HG03025 (cell line): ENCODE data around the gene GDF2.

Experiments
- ATAC-seq: cut with Tn5 transposase; IDR thresholded peaks from one replicate; pipeline ENCODE4 v1.9.1; 2021; ENCODE audit warnings: mild to moderate bottlenecking, moderate library complexity; ENCODE audit not compliant: unreplicated experiment, low FRiP score

The GDF2 gene

GRCh38 chr10:47331491-47331890 lies 9.2 kb downstream of the GDF2 start:
- ATAC-seq, result no peak

GRCh38 chr10:47331954-47332353 lies 9.7 kb downstream of the GDF2 start:
- no peak for ATAC-seq

GRCh38 chr10:47332371-47332770 lies 10.1 kb downstream of the GDF2 start:
- no peak for ATAC-seq

GRCh38 chr10:47332946-47333345 lies 10.7 kb downstream of the GDF2 start:
- no peak for ATAC-seq

GRCh38 chr10:47333532-47333931 lies 11.3 kb downstream of the GDF2 start:
- ATAC-seq, result no peak

- no peak for ATAC-seq
These were observed 12.4 kb downstream of the GDF2 start for GRCh38 chr10:47334466-47335295.

GRCh38 chr10:47335906-47336305 lies 13.7 kb downstream of the GDF2 start:
- no peak for ATAC-seq

- no peak for ATAC-seq
These were observed 14.3 kb downstream of the GDF2 start for GRCh38 chr10:47336387-47337134.

- no peak for ATAC-seq
These were observed 15.1 kb downstream of the GDF2 start for GRCh38 chr10:47337310-47337709.

GRCh38 chr10:47339186-47339735 lies 17.0 kb downstream of the GDF2 start:
- no peak for ATAC-seq

GRCh38 chr10:47339759-47340607 lies 17.7 kb downstream of the GDF2 start:
- ATAC-seq, result no peak

GRCh38 chr10:47340608-47341170 lies 18.4 kb downstream of the GDF2 start:
- ATAC-seq, result no peak

- ATAC-seq, result no peak
These were observed 23.0 kb downstream of the GDF2 start for GRCh38 chr10:47344996-47345870.

- no peak for ATAC-seq
These were observed 24.5 kb downstream of the GDF2 start for GRCh38 chr10:47346581-47347302.

GRCh38 chr10:47347303-47347675 lies 25.0 kb downstream of the GDF2 start:
- no peak for ATAC-seq

- ATAC-seq, result no peak
These were observed 25.9 kb downstream of the GDF2 start, which contains the start of gene RBP3 for GRCh38 chr10:47348138-47348651. TSS of gene RBP3 (plus strand) at chr10:47348363. CDS start at chr10:47348485, 122 bp downstream.

- ATAC-seq, result no peak
These were observed 26.6 kb downstream of the GDF2 start for GRCh38 chr10:47348661-47349470.

GRCh38 chr10:47349516-47349915 lies 27.3 kb downstream of the GDF2 start:
- no peak for ATAC-seq
